Heart left ventricle (tissue), 16 donors: Measurements from ENCODE around the gene OGFOD3. TPM values are rescaled to one million over a fixed set of nuclear protein-coding genes. Genes with fewer than 3 reads are reported as not detected.

Experiments used
- ATAC-seq, 4 donors: fragments of 200-7000 bp; cut with Tn5 transposase; one replicate each; pipeline ENCODE4 v1.9.1; 2020 to 2022; ENCODE audit warnings: moderate library complexity in 4 of 4, mild to moderate bottlenecking in 3 of 4, moderate number of reproducible peaks in 1 of 4
- DNase-seq, 5 donors: peaks; one replicate each; pipeline ENCODE4 v3.0.0-alpha.2; 2020
- H3K27ac ChIP-seq, 12 donors: fragments of 200-600 bp; sonication (generic) in 4 of 12; one replicate each; pipeline versions ENCODE4 v1.5.0 to v1.8.0; 2016 to 2022; ENCODE audit warnings: mild to moderate bottlenecking in 2 of 12
- H3K27me3 ChIP-seq, 9 donors: fragments of 200-600 bp; sonication (generic) in 2 of 9; one replicate each; pipeline versions ENCODE4 v1.5.1 to v1.8.0; 2016 to 2022; ENCODE audit warnings: mild to moderate bottlenecking in 3 of 9
- H3K36me3 ChIP-seq, 9 donors: fragments of 200-600 bp; sonication (generic) in 2 of 9; one replicate each; pipeline versions ENCODE4 v1.5.0 to v1.8.0; 2018 to 2022; ENCODE audit warnings: mild to moderate bottlenecking in 2 of 9
- H3K4me1 ChIP-seq, 12 donors: fragments of 200-600 bp; sonication (generic) in 4 of 12; one replicate each; pipeline versions ENCODE4 v1.5.0 to v1.8.0; 2016 to 2022; ENCODE audit warnings: mild to moderate bottlenecking in 3 of 12
- H3K4me3 ChIP-seq, 12 donors: fragments of 200-600 bp; sonication (generic) in 4 of 12; one replicate each; pipeline versions ENCODE4 v1.5.0 to v1.8.0; 2017 to 2022; ENCODE audit warnings: mild to moderate bottlenecking in 9 of 12, moderate library complexity in 4 of 12
- H3K9me3 ChIP-seq, 12 donors: fragments of 200-600 bp; sonication (generic) in 4 of 12; one replicate each; pipeline versions ENCODE4 v1.5.0 to v1.8.0; 2016 to 2022; ENCODE audit warnings: mild to moderate bottlenecking in 1 of 12
- POLR2A ChIP-seq, 2 donors: fragments of 450-650 bp; IDR thresholded peaks; one replicate each; pipeline ENCODE4 v1.6.1; 2017; ENCODE audit warnings: antibody characterized with exemption in 2 of 2, mild to moderate bottlenecking in 2 of 2, moderate library complexity in 2 of 2
- WGBS, 4 donors: extraction: QIAGEN DNeasy Blood & Tissue Kit in 2 of 4; methylation state at CpG; one replicate each; pipeline versions ENCODE4 v1.1.5 to v1.1.7; 2013 to 2018; 5-methylcytosine and 5-hydroxymethylcytosine counted together
- intact Hi-C, 10 donors: fragments of 100-400 bp; cut with DNase I; formaldehyde crosslinking; loops; one replicate each; pipeline versions ENCODE4 v1.11.1 to v1.14.2; 2022
- polyA plus RNA-seq, 2 donors: library from polyadenylated mRNA; stranded (reverse); fragments of 200-250 nt; gene quantifications; one replicate each; pipeline ENCODE4 v1.2.3, GENCODE V29; 2013
- total RNA-seq, 9 donors: library from RNA; depleted of rRNA in 2 of 9; stranded (reverse); fragments of >200 nt in 2 of 9; fragmentation: NEBNext Ultra II Directional in 3 of 9; extraction: Animal tissue kit (Norgen Biotek cat#: 25700) in 3 of 9; gene quantifications; one replicate each; pipeline versions ENCODE4 v1.1.0 to v1.2.4, GENCODE V29; 2016 to 2023
- TF ChIP-seq, protein P1 (sequence below), 12 donors: fragments of 200-600 bp; sonication (generic) in 4 of 12; IDR thresholded peaks; one replicate each; pipeline versions ENCODE4 v1.5.0 to v1.8.0; 2018 to 2022; ENCODE audit warnings: antibody characterized with exemption in 12 of 12, mild to moderate bottlenecking in 5 of 12
- donor health status: ischemic (EF 13 %, LVEDD 7.1; RV severe dilation, severe dysfunction).
- donor health status: healthy with polysubstance abuse.
- donor health status: DM: no; HTN: yes; CAD: no.
- donor health status: DM: no; HTN: no; CAD: no.
- donor health status: ischemic (EF 25% LVEDD 6.9; RV normal size, moderate dysfunction).
- donor health status: ischemic (EF 25% LVEDD 5.7; RV mildly dilated, moderate dysfunction).
- donor health status: healthy.
- donor health status: DM: yes; HTN: yes; CAD: no.
- donor health status: ischemic (EF 35%, LVEDD 5.7; RV mildly dilated, moderate dysfunction).
- donor health status: nonischemic (EF 11% LVEDD 7.7; RV severe dilation, severe dysfunction).
- donor health status: DM: yes; HTN: yes; CAD: no.
- donor health status: PGD.
- donor health status: ischemic (EF 29% LVEDD 5.4; RV normal size, mild dysfunction).
- donor health status: nonischemic (EF 23%, LVEDD 6.1; RV moderate dilation, normal function).

Gene OGFOD3
- total and polyA plus RNA-seq, 11 donors: 22.6 to 38.5 (median 29.3) TPM

DNA sequence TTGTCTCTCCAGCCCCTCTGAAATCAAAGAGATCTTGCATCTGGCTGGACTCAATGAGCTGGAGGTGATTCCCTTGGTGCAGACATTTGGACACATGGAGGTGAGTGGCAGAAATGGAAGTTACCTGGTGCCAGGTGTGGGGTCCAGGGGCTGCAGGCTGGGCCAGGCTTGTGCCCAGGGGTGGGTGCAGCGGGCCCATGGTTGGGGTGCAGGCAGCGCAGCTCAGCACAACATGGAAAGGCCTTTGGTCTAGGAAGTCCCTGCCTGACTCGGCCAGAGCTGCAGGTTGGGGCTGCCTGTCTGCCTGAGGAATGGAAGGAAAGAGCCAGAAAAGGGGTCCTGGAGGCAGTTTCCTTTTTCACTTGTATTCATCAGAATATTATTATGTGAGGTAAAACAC, 10.2 kb upstream of the OGFOD3 start:
- TF ChIP-seq, protein P1, sequence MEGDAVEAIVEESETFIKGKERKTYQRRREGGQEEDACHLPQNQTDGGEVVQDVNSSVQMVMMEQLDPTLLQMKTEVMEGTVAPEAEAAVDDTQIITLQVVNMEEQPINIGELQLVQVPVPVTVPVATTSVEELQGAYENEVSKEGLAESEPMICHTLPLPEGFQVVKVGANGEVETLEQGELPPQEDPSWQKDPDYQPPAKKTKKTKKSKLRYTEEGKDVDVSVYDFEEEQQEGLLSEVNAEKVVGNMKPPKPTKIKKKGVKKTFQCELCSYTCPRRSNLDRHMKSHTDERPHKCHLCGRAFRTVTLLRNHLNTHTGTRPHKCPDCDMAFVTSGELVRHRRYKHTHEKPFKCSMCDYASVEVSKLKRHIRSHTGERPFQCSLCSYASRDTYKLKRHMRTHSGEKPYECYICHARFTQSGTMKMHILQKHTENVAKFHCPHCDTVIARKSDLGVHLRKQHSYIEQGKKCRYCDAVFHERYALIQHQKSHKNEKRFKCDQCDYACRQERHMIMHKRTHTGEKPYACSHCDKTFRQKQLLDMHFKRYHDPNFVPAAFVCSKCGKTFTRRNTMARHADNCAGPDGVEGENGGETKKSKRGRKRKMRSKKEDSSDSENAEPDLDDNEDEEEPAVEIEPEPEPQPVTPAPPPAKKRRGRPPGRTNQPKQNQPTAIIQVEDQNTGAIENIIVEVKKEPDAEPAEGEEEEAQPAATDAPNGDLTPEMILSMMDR (IDR thresholded peaks at IDR 0.05): no peak
- no peak for TF ChIP-seq POLR2A (IDR thresholded peaks at IDR 0.05)
- H3K9me3 ChIP-seq: no peaks in the 10 kb centered on the region
- no peaks in the 10 kb centered on the region for H3K27me3 ChIP-seq
- H3K4me3 ChIP-seq: no peak overlapping the region
- H3K36me3 ChIP-seq: peaks cover 0 to 22% (median 4%) of the 10 kb centered on the region in 9 donors
- WGBS, 4 donors: 92 to 98% (median 95%) methylated on average over 3 of the region's 3 CpGs
- ATAC-seq (no peak), DNase-seq (no peak)
- peaks cover 0 to 4% (median 0%) of the 10 kb centered on the region in 12 donors for H3K4me1 ChIP-seq
- H3K27ac ChIP-seq: no peak overlapping the region
- intact Hi-C loops: loop anchor here in 1 of 10 donors (10.0 kb wide), 1 partner anchor 224 kb away; no protein-coding TSS in a partner anchor

DNA sequence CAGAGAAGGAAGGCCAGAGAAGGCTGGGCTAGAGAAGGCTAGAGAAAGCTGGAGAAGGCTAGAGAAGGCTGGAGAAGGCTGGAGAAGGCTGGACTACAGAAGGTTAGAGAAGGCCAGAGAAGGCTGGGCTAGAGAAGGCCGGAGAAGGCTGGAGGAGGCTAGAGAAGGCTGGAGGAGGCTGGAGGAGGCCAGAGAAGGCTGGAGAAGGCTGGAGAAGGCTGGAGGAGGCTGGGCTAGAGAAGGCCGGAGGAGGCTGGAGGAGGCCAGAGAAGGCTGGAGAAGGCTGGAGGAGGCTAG, 6.4 kb upstream of the OGFOD3 start:
- no peak overlapping the region for H3K4me3 ChIP-seq
- intact Hi-C loops: loop anchor here in 1 of 10 donors (10.0 kb wide), 1 partner anchor 220 kb away; no protein-coding TSS in a partner anchor
- H3K27ac ChIP-seq: no peak overlapping the region
- H3K4me1 ChIP-seq: peaks cover 0 to 7% (median 0%) of the 10 kb centered on the region in 12 donors
- H3K27me3 ChIP-seq: no peaks in the 10 kb centered on the region
- peaks cover 0 to 21% (median 3%) of the 10 kb centered on the region in 9 donors for H3K36me3 ChIP-seq
- 90 to 98% (median 97%) methylated on average over 2 of the region's 2 CpGs for WGBS, 4 donors
- DNase-seq (no peak), ATAC-seq (no peak)
- TF ChIP-seq, protein P1 (IDR thresholded peaks at IDR 0.05): no peak
- H3K9me3 ChIP-seq: peaks cover 0 to 12% (median 0%) of the 10 kb centered on the region in 12 donors

DNA sequence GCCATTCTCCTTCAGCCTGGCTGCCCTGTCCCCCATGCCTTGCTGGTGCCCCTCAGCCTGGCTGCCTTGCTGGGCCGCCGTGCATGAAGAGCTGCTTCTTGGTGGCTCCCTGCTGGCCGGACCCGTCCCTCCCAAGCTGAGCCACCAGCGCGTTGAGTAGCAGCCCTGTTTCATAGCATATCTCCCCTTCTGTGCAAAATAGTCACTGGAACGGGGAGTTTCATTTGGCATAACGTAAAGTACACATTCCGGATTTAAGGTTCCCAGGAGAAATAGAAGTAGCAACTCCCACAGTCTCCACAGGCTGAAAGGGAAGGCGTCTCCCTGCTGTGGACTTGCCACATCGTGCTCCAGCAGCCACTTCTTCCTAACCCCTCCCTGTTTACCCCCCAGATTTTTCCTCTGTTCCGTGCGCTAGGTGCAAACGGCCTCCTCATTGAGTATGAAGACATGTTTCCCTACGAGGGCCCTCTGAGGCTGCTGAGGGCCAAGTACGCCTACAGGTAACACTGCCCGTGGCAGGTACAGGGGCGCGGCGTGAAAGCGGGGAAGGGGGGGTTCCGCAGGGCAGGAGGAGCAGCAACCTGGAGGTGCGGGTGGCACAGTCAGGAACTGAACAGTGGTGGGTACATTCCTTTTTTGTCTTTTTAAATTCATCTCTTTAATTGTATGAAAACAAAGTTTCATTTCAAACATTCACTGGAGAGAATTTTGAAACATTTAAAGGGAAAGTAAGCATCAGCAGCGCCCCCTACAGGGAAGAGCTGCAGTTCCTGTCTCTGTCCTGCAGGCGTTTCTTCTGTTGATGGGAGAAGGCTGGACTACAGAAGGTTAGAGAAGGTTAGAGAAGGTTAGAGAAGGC, 5.8 kb upstream of the OGFOD3 start:
- peaks cover 0 to 12% (median 1%) of the 10 kb centered on the region in 12 donors for H3K4me1 ChIP-seq
- TF ChIP-seq POLR2A (IDR thresholded peaks at IDR 0.05): no peak
- TF ChIP-seq, protein P1 (IDR thresholded peaks at IDR 0.05): peak in 11 of 12 donors; percentile 24 to 56 (median 46)
- H3K4me3 ChIP-seq: no peak overlapping the region
- H3K27ac ChIP-seq: no peak overlapping the region
- ATAC-seq (peak in 1 of 4 donors; percentile 22), DNase-seq (peak in 1 of 5 donors; percentile 25)
- 74 to 81% (median 80%) methylated on average over 25 of the region's 25 CpGs for WGBS, 4 donors
- peaks cover 0 to 12% (median 0%) of the 10 kb centered on the region in 12 donors for H3K9me3 ChIP-seq
- peaks cover 0 to 21% (median 3%) of the 10 kb centered on the region in 9 donors for H3K36me3 ChIP-seq
- intact Hi-C loops: loop anchor here in 1 of 10 donors (10.0 kb wide), 1 partner anchor 219 kb away; no protein-coding TSS in a partner anchor
- no peaks in the 10 kb centered on the region for H3K27me3 ChIP-seq

DNA sequence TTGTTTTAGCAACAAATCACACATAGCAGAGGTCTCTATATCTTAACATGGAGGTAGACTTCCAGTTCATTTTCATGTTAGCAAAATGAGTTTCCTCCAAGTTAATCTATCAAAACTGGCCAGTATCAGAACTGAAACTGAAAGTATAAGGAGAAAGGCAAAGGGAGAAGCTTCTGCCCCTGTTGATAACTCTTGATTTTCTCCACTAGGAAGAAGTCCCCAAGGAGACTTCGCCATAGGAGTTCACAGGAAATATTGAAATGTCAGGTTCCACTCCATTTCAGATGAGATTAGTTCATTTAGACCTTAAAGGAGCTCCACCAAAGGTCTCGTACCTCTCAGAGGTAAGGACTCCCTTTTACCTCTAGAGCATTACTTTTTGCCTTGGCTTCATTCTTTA, 1.2 kb upstream of the OGFOD3 start:
- H3K27ac ChIP-seq: peak overlapping the region in 1 of 12 donors; percentile 92
- intact Hi-C loops: loop anchor here in 4 of 10 donors (2.0 to 5.0 kb wide), 5 partner anchors 29 to 133 kb away; partner anchors contain the start of gene CYBC1 (in 2 of the 4)
- H3K4me1 ChIP-seq: peaks cover 3 to 28% (median 17%) of the 10 kb centered on the region in 12 donors
- peaks cover 0 to 12% (median 0%) of the 10 kb centered on the region in 12 donors for H3K9me3 ChIP-seq
- TF ChIP-seq POLR2A (IDR thresholded peaks at IDR 0.05): no peak
- TF ChIP-seq, protein P1 (IDR thresholded peaks at IDR 0.05): no peak
- ATAC-seq (no peak), DNase-seq (no peak)
- WGBS, 4 donors: 73 to 83% (median 80%) methylated on average over 2 of the region's 2 CpGs
- H3K27me3 ChIP-seq: no peaks in the 10 kb centered on the region
- peak overlapping the region in 5 of 12 donors; percentile 65 to 94 (median 84) for H3K4me3 ChIP-seq
- peaks cover 0 to 21% (median 3%) of the 10 kb centered on the region in 9 donors for H3K36me3 ChIP-seq
